Vagina (tissue), 2 donors: Measurements from ENCODE around the gene STK11IP.

Experiments used
- POLR2A ChIP-seq, 2 donors: fragments of 450-650 bp; IDR thresholded peaks; one replicate each; pipeline ENCODE4 v1.6.1; 2017; ENCODE audit warnings: antibody characterized with exemption in 2 of 2, mild to moderate bottlenecking in 2 of 2, moderate library complexity in 2 of 2
- POLR2AphosphoS5 ChIP-seq, 2 donors: sonication (generic); formaldehyde crosslinking; IDR thresholded peaks; one replicate each; pipeline ENCODE4 v1.9.0; 2017; ENCODE audit warnings: antibody characterized with exemption in 2 of 2, mild to moderate bottlenecking in 2 of 2, low read depth in 1 of 2; ENCODE audit not compliant: insufficient read depth in 1 of 2
- TF ChIP-seq, protein P1 (sequence below), 3 experiments: fragments of 450-650 bp in 2 of 3; fragments of 200-600 bp in 1 of 3; sonication (generic) in 1 of 3; IDR thresholded peaks; one replicate each; pipeline ENCODE4 v1.5.1; 2017 to 2019; ENCODE audit warnings: antibody characterized with exemption in 3 of 3, mild to moderate bottlenecking in 2 of 3, moderate library complexity in 2 of 3

DNA sequence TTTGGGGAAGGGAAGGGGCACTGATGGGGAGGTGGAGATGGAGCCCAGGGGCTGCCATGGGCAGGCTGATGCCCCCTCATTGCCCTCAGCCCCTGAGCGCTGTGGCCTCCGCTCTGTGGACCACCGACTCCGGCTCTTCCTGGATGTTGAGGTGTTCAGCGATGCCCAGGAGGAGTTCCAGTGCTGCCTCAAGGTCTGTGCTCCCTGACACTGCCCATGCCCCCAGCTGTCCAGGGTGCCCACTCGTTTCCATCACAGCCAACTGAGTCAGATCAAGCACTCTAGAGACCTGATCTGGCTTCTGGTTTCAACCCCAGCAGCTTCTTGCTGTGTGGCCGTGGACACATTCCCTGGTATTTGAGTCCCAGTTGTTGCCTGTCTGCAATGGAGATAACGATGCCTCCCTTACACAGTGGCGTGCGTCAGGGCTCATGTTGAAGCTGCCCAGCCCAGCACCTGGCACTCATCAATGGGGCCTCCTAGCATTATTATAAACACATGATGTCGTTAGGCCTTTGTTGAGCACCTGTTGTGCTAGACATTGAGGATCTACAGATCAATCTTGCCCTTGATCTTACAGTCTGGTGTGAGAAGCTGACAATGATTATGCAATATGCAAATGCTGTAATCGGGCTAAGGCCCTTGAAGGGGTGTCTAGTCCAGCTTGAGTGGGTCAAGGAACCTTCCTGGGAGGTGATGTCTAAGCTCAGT lies 14.4 kb downstream of the STK11IP start:
- TF ChIP-seq, protein P1, sequence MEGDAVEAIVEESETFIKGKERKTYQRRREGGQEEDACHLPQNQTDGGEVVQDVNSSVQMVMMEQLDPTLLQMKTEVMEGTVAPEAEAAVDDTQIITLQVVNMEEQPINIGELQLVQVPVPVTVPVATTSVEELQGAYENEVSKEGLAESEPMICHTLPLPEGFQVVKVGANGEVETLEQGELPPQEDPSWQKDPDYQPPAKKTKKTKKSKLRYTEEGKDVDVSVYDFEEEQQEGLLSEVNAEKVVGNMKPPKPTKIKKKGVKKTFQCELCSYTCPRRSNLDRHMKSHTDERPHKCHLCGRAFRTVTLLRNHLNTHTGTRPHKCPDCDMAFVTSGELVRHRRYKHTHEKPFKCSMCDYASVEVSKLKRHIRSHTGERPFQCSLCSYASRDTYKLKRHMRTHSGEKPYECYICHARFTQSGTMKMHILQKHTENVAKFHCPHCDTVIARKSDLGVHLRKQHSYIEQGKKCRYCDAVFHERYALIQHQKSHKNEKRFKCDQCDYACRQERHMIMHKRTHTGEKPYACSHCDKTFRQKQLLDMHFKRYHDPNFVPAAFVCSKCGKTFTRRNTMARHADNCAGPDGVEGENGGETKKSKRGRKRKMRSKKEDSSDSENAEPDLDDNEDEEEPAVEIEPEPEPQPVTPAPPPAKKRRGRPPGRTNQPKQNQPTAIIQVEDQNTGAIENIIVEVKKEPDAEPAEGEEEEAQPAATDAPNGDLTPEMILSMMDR (IDR thresholded peaks at IDR 0.05) = no peak
- TF ChIP-seq POLR2A (IDR thresholded peaks at IDR 0.05) (no peak), POLR2AphosphoS5 (IDR thresholded peaks at IDR 0.05; ENCODE audit: insufficient read depth in 1 of 2, low read depth in 1 of 2) (no peak)
